Body of pancreas (tissue), 4 donors: ENCODE measurements around the gene TMPRSS11D. TPM values are rescaled to one million over a fixed set of nuclear protein-coding genes. Genes with fewer than 3 reads are reported as not detected.

Source experiments
- ATAC-seq: fragments of 150-250 bp; one replicate; pipeline ENCODE4 v1.9.1; 2016
- DNase-seq, 4 donors: peaks; one replicate each; pipeline ENCODE4 v3.0.0-alpha.2; 2019
- H3K27ac ChIP-seq, 4 donors: fragments of 200-600 bp; sonication (generic); 1 replicate in 3 of 4; 2 replicates in 1 of 4; pipeline versions ENCODE4 v1.5.1 to v1.6.1; 2016 to 2019; ENCODE audit warnings: mild to moderate bottlenecking in 1 of 4, mixed read lengths in 1 of 4, moderate library complexity in 1 of 4
- H3K27me3 ChIP-seq, 2 donors: fragments of 200-600 bp; sonication (generic); one replicate each; pipeline ENCODE4 v1.6.0; 2016; ENCODE audit warnings: mild to moderate bottlenecking in 1 of 2
- H3K36me3 ChIP-seq, 2 donors: fragments of 200-600 bp; sonication (generic); replicated peaks in 1 of 2; 2 replicates each; pipeline ENCODE4 v1.5.1; 2016; ENCODE audit warnings: low read depth in 2 of 2; ENCODE audit not compliant: insufficient read depth in 1 of 2
- H3K4me1 ChIP-seq: fragments of 200-600 bp; sonication (generic); one replicate; pipeline ENCODE4 v1.6.0; 2016
- H3K4me3 ChIP-seq, 2 donors: fragments of 200-600 bp; sonication (generic); 1 replicate in 1 of 2; 2 replicates in 1 of 2; pipeline ENCODE4 v1.5.1; 2016 to 2019
- H3K9me3 ChIP-seq, 3 donors: fragments of 200-600 bp; sonication (generic); 1 replicate in 2 of 3; 2 replicates in 1 of 3; pipeline ENCODE4 v1.5.1; 2016
- POLR2A ChIP-seq, 3 donors: fragments of 450-650 bp; IDR thresholded peaks; one replicate each; pipeline ENCODE4 v1.6.1; 2016; ENCODE audit warnings: antibody characterized with exemption in 3 of 3, mild to moderate bottlenecking in 2 of 3
- WGBS, 2 donors: methylation state at CpG; one replicate each; pipeline ENCODE4 v1.1.5; 2017; 5-methylcytosine and 5-hydroxymethylcytosine counted together
- intact Hi-C: fragments of 100-400 bp; cut with DNase I; formaldehyde crosslinking; loops from one replicate; pipeline ENCODE4 v1.15.1; 2023
- total RNA-seq, 2 donors: library from RNA; depleted of rRNA; stranded (reverse); fragments of >200 nt; gene quantifications; one replicate each; pipeline ENCODE4 v1.1.0, GENCODE V29; 2016
- TF ChIP-seq, protein P1 (sequence below), 7 experiments: fragments of 450-650 bp in 4 of 7; fragments of 200-600 bp in 3 of 7; sonication (generic) in 3 of 7; IDR thresholded peaks; one replicate each; pipeline ENCODE4 v1.5.1; 2016 to 2019; ENCODE audit warnings: antibody characterized with exemption in 7 of 7

Gene TMPRSS11D
- total RNA-seq, 2 donors from 2014 or later, result not detected

DNA sequence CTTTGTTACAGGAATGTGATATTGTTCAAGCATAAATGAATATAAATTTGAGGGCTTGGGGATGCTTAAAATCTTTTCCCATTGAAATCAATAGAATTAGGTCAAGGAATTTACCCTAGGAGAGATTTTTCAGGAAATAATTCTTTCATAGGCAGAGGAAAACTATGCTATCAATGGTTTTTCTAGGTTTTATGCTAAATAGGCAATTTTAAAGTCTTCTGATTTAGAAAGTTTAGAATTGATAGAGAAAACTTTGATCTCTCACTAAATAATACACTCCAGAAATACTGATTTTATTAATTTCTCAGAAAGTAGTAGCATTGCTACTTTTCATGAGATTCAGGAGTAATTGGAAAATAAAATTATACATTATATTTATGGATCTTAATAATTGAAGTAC, 93.1 kb downstream of the TMPRSS11D start:
- Histone ChIP-seq H3K4me3 (no peak overlapping the region), H3K9me3 (no peaks in the 10 kb centered on the region), H3K4me1 (no peaks in the 10 kb centered on the region), H3K27ac (no peak overlapping the region), H3K27me3 (no peaks in the 10 kb centered on the region), H3K36me3 (no peaks in the 10 kb centered on the region)
- DNase-seq (no peak), ATAC-seq (no peak)
- TF ChIP-seq, protein P1, sequence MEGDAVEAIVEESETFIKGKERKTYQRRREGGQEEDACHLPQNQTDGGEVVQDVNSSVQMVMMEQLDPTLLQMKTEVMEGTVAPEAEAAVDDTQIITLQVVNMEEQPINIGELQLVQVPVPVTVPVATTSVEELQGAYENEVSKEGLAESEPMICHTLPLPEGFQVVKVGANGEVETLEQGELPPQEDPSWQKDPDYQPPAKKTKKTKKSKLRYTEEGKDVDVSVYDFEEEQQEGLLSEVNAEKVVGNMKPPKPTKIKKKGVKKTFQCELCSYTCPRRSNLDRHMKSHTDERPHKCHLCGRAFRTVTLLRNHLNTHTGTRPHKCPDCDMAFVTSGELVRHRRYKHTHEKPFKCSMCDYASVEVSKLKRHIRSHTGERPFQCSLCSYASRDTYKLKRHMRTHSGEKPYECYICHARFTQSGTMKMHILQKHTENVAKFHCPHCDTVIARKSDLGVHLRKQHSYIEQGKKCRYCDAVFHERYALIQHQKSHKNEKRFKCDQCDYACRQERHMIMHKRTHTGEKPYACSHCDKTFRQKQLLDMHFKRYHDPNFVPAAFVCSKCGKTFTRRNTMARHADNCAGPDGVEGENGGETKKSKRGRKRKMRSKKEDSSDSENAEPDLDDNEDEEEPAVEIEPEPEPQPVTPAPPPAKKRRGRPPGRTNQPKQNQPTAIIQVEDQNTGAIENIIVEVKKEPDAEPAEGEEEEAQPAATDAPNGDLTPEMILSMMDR (IDR thresholded peaks at IDR 0.05), result no peak
- intact Hi-C loops, result no loop called here

DNA sequence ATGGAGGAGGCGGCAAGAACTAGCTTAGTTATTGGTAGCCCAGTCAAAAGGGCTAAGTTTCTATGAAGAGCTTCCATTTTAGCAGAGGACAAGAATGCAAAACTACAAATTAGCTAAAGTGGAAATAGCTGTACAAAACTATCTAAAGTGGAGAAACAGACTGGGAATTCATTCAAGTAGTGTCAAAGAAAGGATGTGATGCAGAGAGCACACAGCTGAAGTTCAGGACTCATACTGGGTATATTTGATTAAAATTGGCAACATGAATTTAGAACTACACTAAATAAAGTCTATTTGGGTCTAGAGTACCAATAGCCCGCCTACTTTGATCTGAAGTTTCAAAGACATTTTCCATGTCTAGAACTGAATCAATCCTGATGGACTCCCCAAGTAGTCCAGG, 96.5 kb downstream of the TMPRSS11D start:
- WGBS, 2 donors, result 88 to 91% methylated on average over 2 of the region's 2 CpGs
- H3K4me3 ChIP-seq, result no peak overlapping the region
- intact Hi-C loops, result no loop called here

DNA sequence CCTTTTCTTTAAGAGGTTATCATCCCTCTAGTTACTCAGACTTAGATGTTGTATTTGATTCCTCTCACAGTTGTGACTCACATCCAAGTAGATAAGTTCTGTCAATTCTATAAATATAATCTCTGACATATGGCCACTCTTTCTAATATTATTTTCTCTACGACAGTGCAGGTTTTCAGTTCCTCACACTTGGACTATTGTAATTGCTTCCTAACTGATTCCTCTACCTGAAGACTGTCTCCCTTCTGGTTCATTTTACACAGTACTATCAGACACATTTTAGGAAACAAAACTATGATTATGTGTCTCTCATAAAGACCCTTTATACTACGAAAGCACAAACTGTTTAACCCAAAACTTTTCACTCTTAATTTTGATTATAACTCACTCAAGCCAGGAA, 98.3 kb downstream of the TMPRSS11D start:
- H3K4me1 ChIP-seq, result no peaks in the 10 kb centered on the region
- 70 to 81% methylated on average over 2 of the region's 2 CpGs for WGBS, 2 donors
- no peaks in the 10 kb centered on the region for H3K9me3 ChIP-seq
- no peak for TF ChIP-seq POLR2A (IDR thresholded peaks at IDR 0.05)
- TF ChIP-seq, protein P1 (IDR thresholded peaks at IDR 0.05), result no peak
- H3K27me3 ChIP-seq, result no peaks in the 10 kb centered on the region
- intact Hi-C loops, result no loop called here
- ATAC-seq (no peak), DNase-seq (no peak)
- H3K4me3 ChIP-seq, result no peak overlapping the region
- no peak overlapping the region for H3K27ac ChIP-seq
- H3K36me3 ChIP-seq, result no peaks in the 10 kb centered on the region

More for the DNA sequence above, 96.5 kb downstream of the TMPRSS11D start:
- no peak for ATAC-seq
- H3K4me1 ChIP-seq, result no peaks in the 10 kb centered on the region
- H3K9me3 ChIP-seq, result no peaks in the 10 kb centered on the region
- H3K36me3 ChIP-seq, result no peaks in the 10 kb centered on the region
- TF ChIP-seq POLR2A (IDR thresholded peaks at IDR 0.05), result no peak
- TF ChIP-seq, protein P1 (IDR thresholded peaks at IDR 0.05), result no peak
- no peak for DNase-seq
- no peak overlapping the region for H3K27ac ChIP-seq
- H3K27me3 ChIP-seq, result no peaks in the 10 kb centered on the region

DNA sequence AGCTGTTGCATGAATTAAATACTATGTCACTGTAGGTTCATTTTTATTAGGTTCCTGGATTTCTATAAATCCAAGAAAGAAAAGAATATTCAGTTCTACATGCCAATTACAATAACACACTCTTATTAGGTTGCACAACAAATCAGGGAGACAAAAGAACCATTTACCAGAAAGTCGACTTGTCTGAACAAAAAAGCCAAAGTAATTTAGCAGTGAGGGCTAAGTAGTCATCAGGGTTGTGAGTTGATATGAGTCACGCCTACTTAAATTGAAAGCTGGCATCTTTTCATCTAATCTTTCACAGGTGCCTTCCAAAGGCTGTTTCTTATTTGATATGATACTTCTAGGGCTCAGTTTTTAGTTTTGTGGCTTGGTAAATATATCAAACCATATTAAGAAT, 104.2 kb downstream of the TMPRSS11D start:
- Histone ChIP-seq H3K36me3 (no peaks in the 10 kb centered on the region), H3K4me3 (no peak overlapping the region), H3K27me3 (no peaks in the 10 kb centered on the region), H3K27ac (no peak overlapping the region), H3K4me1 (no peaks in the 10 kb centered on the region), H3K9me3 (no peaks in the 10 kb centered on the region)
- no peak for ATAC-seq
- DNase-seq, result no peak
- intact Hi-C loops, result no loop called here
- TF ChIP-seq, protein P1 (IDR thresholded peaks at IDR 0.05), result no peak
- no peak for TF ChIP-seq POLR2A (IDR thresholded peaks at IDR 0.05)
- WGBS, 2 donors, result 73 to 80% methylated on average over 2 of the region's 2 CpGs

DNA sequence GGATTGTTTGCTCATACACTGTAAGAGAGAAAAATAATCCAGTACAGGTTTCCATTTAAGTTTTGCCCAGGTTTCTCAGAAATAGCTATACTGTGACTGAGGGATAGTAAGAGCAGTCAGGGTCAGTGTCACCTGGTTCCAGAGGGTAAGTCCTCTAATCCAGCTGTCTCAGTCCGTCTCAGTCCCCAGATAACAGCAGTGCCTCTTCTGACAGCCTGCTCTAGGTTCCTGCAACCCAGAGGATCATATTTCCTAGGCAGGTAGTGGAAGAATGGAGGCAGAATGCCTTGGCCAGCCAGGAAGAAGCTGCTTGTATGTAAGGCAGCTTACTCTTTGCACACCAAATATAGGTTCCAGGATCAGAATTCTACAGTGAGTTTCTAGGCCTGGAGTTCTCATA, 107.1 kb downstream of the TMPRSS11D start:
- no peak overlapping the region for H3K4me3 ChIP-seq
- no peak for TF ChIP-seq POLR2A (IDR thresholded peaks at IDR 0.05)
- TF ChIP-seq, protein P1 (IDR thresholded peaks at IDR 0.05), result no peak
- no peaks in the 10 kb centered on the region for H3K4me1 ChIP-seq
- ATAC-seq (no peak), DNase-seq (no peak)
- H3K9me3 ChIP-seq, result no peaks in the 10 kb centered on the region
- no peak overlapping the region for H3K27ac ChIP-seq
- 46 to 73% methylated on average over 1 of the region's 1 CpG for WGBS, 2 donors
- intact Hi-C loops, result no loop called here
- H3K27me3 ChIP-seq, result no peaks in the 10 kb centered on the region
- H3K36me3 ChIP-seq, result no peaks in the 10 kb centered on the region

Other genes with a start within 250 kb of the TMPRSS11D start
- 10 to 100 TPM; 12.5 to 13.7 TPM for gene UBA6, start 182.8 kb downstream of the TMPRSS11D start, total RNA-seq
- not detected for gene GNRHR, start 129.6 kb downstream of the TMPRSS11D start, total RNA-seq
- not detected for gene TMPRSS11A, start 79.5 kb upstream of the TMPRSS11D start, total RNA-seq
- not detected for gene TMPRSS11F, start 245.9 kb upstream of the TMPRSS11D start, total RNA-seq